Measurements from ENCODE around the gene TSPAN31.

- TF ChIP-seq POLR2AphosphoS5 (IDR thresholded peaks at IDR 0.05; ENCODE audit: low read depth, low read length) (no peak), POU2F2 (IDR thresholded peaks at IDR 0.05; ENCODE audit: low read depth, low read length) (no peak), POLR2A (IDR thresholded peaks at IDR 0.05; ENCODE audit: low read depth, low read length) (no peak), TAF1 (IDR thresholded peaks at IDR 0.05; ENCODE audit: low read depth, low read length) (no peak), SPI1 (IDR thresholded peaks at IDR 0.05; ENCODE audit: low read depth, low read length) (no peak)
These were observed 44.5 kb upstream of the TSPAN31 start for GRCh38 chr12:57700317-57700716.
